NB4 (cell line): ENCODE results near the gene CACNA2D2.

Experiments
- MAX ChIP-seq: IDR thresholded peaks from 2 replicates; pipeline ENCODE4 v1.6.1; 2011; ENCODE audit warnings: low read depth, low read length
- MYC ChIP-seq: IDR thresholded peaks from 2 replicates; pipeline ENCODE4 v1.6.1; 2011; ENCODE audit warnings: low read depth, low read length
- POLR2A ChIP-seq: IDR thresholded peaks from 2 replicates; pipeline ENCODE4 v1.6.1; 2011; ENCODE audit warnings: mild to moderate bottlenecking; ENCODE audit not compliant: insufficient read length; ENCODE audit errors: extremely low read depth
- TF ChIP-seq, protein P1 (sequence below): IDR thresholded peaks from one replicate; pipeline ENCODE4 v1.5.1; 2012; ENCODE audit warnings: low read depth, low read length

GRCh38 chr3:50549226-50549625, 45.8 kb upstream of the CACNA2D2 start:
- TF ChIP-seq, protein P1, sequence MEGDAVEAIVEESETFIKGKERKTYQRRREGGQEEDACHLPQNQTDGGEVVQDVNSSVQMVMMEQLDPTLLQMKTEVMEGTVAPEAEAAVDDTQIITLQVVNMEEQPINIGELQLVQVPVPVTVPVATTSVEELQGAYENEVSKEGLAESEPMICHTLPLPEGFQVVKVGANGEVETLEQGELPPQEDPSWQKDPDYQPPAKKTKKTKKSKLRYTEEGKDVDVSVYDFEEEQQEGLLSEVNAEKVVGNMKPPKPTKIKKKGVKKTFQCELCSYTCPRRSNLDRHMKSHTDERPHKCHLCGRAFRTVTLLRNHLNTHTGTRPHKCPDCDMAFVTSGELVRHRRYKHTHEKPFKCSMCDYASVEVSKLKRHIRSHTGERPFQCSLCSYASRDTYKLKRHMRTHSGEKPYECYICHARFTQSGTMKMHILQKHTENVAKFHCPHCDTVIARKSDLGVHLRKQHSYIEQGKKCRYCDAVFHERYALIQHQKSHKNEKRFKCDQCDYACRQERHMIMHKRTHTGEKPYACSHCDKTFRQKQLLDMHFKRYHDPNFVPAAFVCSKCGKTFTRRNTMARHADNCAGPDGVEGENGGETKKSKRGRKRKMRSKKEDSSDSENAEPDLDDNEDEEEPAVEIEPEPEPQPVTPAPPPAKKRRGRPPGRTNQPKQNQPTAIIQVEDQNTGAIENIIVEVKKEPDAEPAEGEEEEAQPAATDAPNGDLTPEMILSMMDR: no peak
- TF ChIP-seq POLR2A (no peak), MAX (no peak), MYC (no peak)
